ENCODE data around the gene GBE1.

GBE1 gene

DNA sequence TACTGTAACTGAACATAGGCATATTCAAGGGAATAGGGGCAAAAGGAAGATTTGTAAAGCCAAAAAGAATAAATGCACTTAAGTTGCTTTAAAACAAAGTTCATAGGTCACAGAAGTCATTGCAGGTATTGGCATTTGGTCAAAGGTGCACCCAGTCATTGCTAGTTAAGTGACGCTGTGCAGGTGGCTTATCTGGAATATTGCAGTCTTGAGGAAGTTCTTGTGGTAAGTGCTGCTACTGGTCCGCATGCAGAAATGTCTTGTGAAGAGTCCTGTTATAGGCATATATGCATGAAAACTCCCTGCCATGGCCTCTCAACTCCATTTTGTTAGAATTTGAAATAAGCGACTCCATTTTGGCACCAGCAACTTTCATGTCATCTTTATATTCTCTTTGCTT, 293.1 kb downstream of the GBE1 start:
- H3K27ac ChIP-seq (replicated peaks) = no peak overlapping the region
- H3K4me3 ChIP-seq (replicated peaks; ENCODE audit: insufficient read depth, low read length) = no peak overlapping the region
- H3K27me3 ChIP-seq (ENCODE audit: insufficient read depth, poor library complexity, severe bottlenecking) = no peaks in the 10 kb centered on the region
- no peak for TF ChIP-seq CTCF (IDR thresholded peaks at IDR 0.05; ENCODE audit: insufficient read depth, low read length)
- no peak for DNase-seq (ENCODE audit: low read depth in 1 of 2, low spot score in 1 of 2)

GRCh38 chr3:81466201-81466560, 295.3 kb downstream of the GBE1 start:
- no peaks in the 10 kb centered on the region for H3K27me3 ChIP-seq (ENCODE audit: insufficient read depth, poor library complexity, severe bottlenecking)
- no peak for DNase-seq (ENCODE audit: low read depth in 1 of 2, low spot score in 1 of 2)
- no peak overlapping the region for H3K27ac ChIP-seq (replicated peaks)
- TF ChIP-seq SPI1 (IDR thresholded peaks at IDR 0.05; ENCODE audit: borderline replicate concordance, low read depth) = no peak
- TF ChIP-seq CTCF (IDR thresholded peaks at IDR 0.05; ENCODE audit: insufficient read depth, low read length) = no peak
- no peak for TF ChIP-seq GABPA (IDR thresholded peaks at IDR 0.05; ENCODE audit: low read depth)
- no peak for TF ChIP-seq REST (IDR thresholded peaks at IDR 0.05; ENCODE audit: insufficient replicate concordance, low read depth)
- TF ChIP-seq POLR2AphosphoS5 (IDR thresholded peaks at IDR 0.05; ENCODE audit: low read depth) = no peak
- H3K4me3 ChIP-seq (replicated peaks; ENCODE audit: insufficient read depth, low read length) = no peak overlapping the region

- Histone ChIP-seq H3K27me3 (ENCODE audit: insufficient read depth, poor library complexity, severe bottlenecking) (no peaks in the 10 kb centered on the region), H3K27ac (replicated peaks) (no peak overlapping the region), H3K4me3 (replicated peaks; ENCODE audit: insufficient read depth, low read length) (no peak overlapping the region)
- no peak for DNase-seq (ENCODE audit: low read depth in 1 of 2, low spot score in 1 of 2)
- TF ChIP-seq GABPA (IDR thresholded peaks at IDR 0.05; ENCODE audit: low read depth) = no peak
- no peak for TF ChIP-seq CTCF (IDR thresholded peaks at IDR 0.05; ENCODE audit: insufficient read depth, low read length)
- no peak for TF ChIP-seq POLR2AphosphoS5 (IDR thresholded peaks at IDR 0.05; ENCODE audit: low read depth)
- no peak for TF ChIP-seq REST (IDR thresholded peaks at IDR 0.05; ENCODE audit: insufficient replicate concordance, low read depth)
- TF ChIP-seq SPI1 (IDR thresholded peaks at IDR 0.05; ENCODE audit: borderline replicate concordance, low read depth) = no peak
Measured at GRCh38 chr3:81465510-81466200, 295.8 kb downstream of the GBE1 start.

GRCh38 chr3:81463781-81464180, 297.7 kb downstream of the GBE1 start:
- no peak overlapping the region for H3K27ac ChIP-seq (replicated peaks)
- no peak for DNase-seq (ENCODE audit: low read depth in 1 of 2, low spot score in 1 of 2)
- H3K4me3 ChIP-seq (replicated peaks; ENCODE audit: insufficient read depth, low read length) = no peak overlapping the region
- H3K27me3 ChIP-seq (ENCODE audit: insufficient read depth, poor library complexity, severe bottlenecking) = no peaks in the 10 kb centered on the region
- TF ChIP-seq REST (IDR thresholded peaks at IDR 0.05; ENCODE audit: insufficient replicate concordance, low read depth) (no peak), POLR2AphosphoS5 (IDR thresholded peaks at IDR 0.05; ENCODE audit: low read depth) (no peak), GABPA (IDR thresholded peaks at IDR 0.05; ENCODE audit: low read depth) (no peak), CTCF (IDR thresholded peaks at IDR 0.05; ENCODE audit: insufficient read depth, low read length) (no peak), SPI1 (IDR thresholded peaks at IDR 0.05; ENCODE audit: borderline replicate concordance, low read depth) (no peak)
